Hepatic stellate cell (primary cell): ENCODE results near the gene TTC28.

ENCODE experiments used
- DNase-seq: peaks from one replicate; pipeline ENCODE4 v3.0.0; 2011; ENCODE audit warnings: low spot score

The TTC28 gene

GRCh38 chr22:28141614-28142013, 538.0 kb downstream of the TTC28 start:
- DNase-seq: no peak

GRCh38 chr22:28139961-28140360, 539.7 kb downstream of the TTC28 start:
- peak; percentile 52 for DNase-seq

- DNase-seq: no peak
These were observed 540.1 kb downstream of the TTC28 start for GRCh38 chr22:28139516-28139915.

- DNase-seq: no peak
These were observed 542.6 kb downstream of the TTC28 start for GRCh38 chr22:28137036-28137435.

- no peak for DNase-seq
These were observed 547.2 kb downstream of the TTC28 start for GRCh38 chr22:28132466-28132865.

GRCh38 chr22:28129319-28129962, 550.2 kb downstream of the TTC28 start:
- no peak for DNase-seq

GRCh38 chr22:28128827-28129226, 550.8 kb downstream of the TTC28 start:
- no peak for DNase-seq

GRCh38 chr22:28125799-28126198, 553.8 kb downstream of the TTC28 start:
- DNase-seq: no peak

GRCh38 chr22:28123989-28124766, 555.5 kb downstream of the TTC28 start:
- no peak for DNase-seq

GRCh38 chr22:28120691-28121592, 558.7 kb downstream of the TTC28 start:
- no peak for DNase-seq

GRCh38 chr22:28118957-28119631, 560.5 kb downstream of the TTC28 start:
- DNase-seq: no peak

GRCh38 chr22:28116219-28116673, 563.4 kb downstream of the TTC28 start:
- DNase-seq: peak; percentile 46

- DNase-seq: no peak
These were observed 564.2 kb downstream of the TTC28 start for GRCh38 chr22:28115426-28115825.

- no peak for DNase-seq
These were observed 567.0 kb downstream of the TTC28 start for GRCh38 chr22:28112548-28113043.

- DNase-seq: no peak
These were observed 567.5 kb downstream of the TTC28 start for GRCh38 chr22:28112190-28112544.

- no peak for DNase-seq
These were observed 568.0 kb downstream of the TTC28 start for GRCh38 chr22:28111501-28112189.

- no peak for DNase-seq
These were observed 570.8 kb downstream of the TTC28 start for GRCh38 chr22:28108851-28109250.

GRCh38 chr22:28106617-28107016, 573.0 kb downstream of the TTC28 start:
- no peak for DNase-seq

GRCh38 chr22:28105988-28106387, 573.7 kb downstream of the TTC28 start:
- no peak for DNase-seq

GRCh38 chr22:28105413-28105812, 574.2 kb downstream of the TTC28 start:
- DNase-seq: no peak

GRCh38 chr22:28103596-28103995, 576.0 kb downstream of the TTC28 start:
- DNase-seq: no peak
